H7 (cell line): ENCODE measurements around the gene RBM3. TPM values are rescaled to one million over a fixed set of nuclear protein-coding genes. Genes with fewer than 3 reads are reported as not detected.
"Not testable (repeated sequence)": the region's sequence is repeated elsewhere in the genome, so short reads cannot be mapped to it uniquely, and the experiment has no call there.

Source experiments
- DNase-seq: peaks from one replicate; pipeline ENCODE4 v3.0.0; 2012
- H3K27me3 ChIP-seq: 2 replicates; pipeline ENCODE4 v1.6.0; 2011; ENCODE audit warnings: mild to moderate bottlenecking, low read length; ENCODE audit not compliant: control insufficient read depth, insufficient read depth
- H3K36me3 ChIP-seq: replicated peaks from 2 replicates; pipeline ENCODE4 v1.5.1; 2011; ENCODE audit warnings: low read length; ENCODE audit not compliant: control insufficient read depth, insufficient read depth
- H3K4me3 ChIP-seq: 2 replicates; pipeline ENCODE4 v1.5.1; 2011; ENCODE audit warnings: low read depth, mild to moderate bottlenecking, control low read depth, low read length, moderate library complexity; ENCODE audit not compliant: insufficient read depth
- total RNA-seq: library from RNA; depleted of rRNA; stranded (reverse); fragments of >200 nt; shearing (Covaris generic); gene quantifications from 2 replicates; pipeline ENCODE4 v1.2.3, GENCODE V29; 2014; rRNA removed

Gene RBM3
- 112 and 116 TPM in 2 replicates for total RNA-seq

GRCh38 chrX:48574270-48575266 is at the start of gene RBM3:
TSS of gene RBM3 (plus strand) at chrX:48574484. CDS start at chrX:48575181, 697 bp downstream.
- Histone ChIP-seq H3K27me3 (no peaks in the 10 kb centered on the region), H3K4me3 (peak within 1 kb of the TSS; percentile 71), H3K36me3 (peaks cover 24% of the 10 kb centered on the region)
- peak; percentile 90 for DNase-seq

DNA sequence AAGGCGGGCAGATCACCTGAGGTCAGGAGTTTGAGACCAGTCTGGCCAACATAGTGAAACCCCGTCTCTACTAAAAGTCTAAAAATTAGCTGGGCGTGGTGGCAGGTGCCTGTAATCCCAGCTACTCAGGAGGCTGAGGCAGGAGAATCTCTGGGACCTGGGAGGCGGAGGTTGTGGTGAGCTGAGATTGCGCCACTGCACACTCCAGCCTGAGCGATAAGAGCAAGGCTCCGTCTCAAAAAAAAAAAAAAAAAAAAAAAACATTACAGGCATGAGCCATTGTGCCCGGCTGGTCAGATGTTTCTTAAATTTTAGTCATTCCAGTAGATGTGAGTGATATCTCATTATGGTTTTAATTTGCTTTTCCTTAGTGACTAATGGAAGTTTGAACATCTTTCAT is 48.4 kb upstream of the RBM3 start:
- H3K4me3 ChIP-seq, DNase-seq, H3K27me3 ChIP-seq: not testable (repeated sequence)
- H3K36me3 ChIP-seq = peaks cover 17% of the 10 kb centered on the region

DNA sequence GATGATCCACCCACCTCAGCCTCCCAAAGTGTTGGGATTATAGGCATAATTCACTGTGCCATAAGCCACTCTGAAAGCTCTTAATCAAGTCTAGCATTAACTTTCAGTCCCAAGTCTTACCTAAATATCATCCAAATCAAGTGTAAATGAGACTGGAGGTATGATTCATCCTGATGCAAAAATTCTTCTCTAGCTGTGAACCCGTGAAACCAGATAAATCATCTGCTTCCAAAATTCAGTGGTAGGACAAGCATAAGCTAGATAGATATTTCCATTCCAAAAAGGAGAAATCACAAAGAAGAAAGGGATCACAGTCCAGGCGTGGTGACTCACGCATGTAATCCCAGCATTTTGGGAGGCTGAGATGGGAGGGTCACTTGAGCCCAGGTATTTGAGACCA is 43.5 kb upstream of the RBM3 start:
- Histone ChIP-seq H3K4me3 (no peak overlapping the region), H3K36me3 (peaks cover 14% of the 10 kb centered on the region)
- DNase-seq = no peak

GRCh38 chrX:48531358-48531959 is 42.8 kb upstream of the RBM3 start:
- H3K36me3 ChIP-seq = peaks cover 13% of the 10 kb centered on the region
- DNase-seq = no peak
- no peak overlapping the region for H3K4me3 ChIP-seq
- H3K27me3 ChIP-seq = no peaks in the 10 kb centered on the region

More for the DNA sequence above, 43.5 kb upstream of the RBM3 start:
- no peaks in the 10 kb centered on the region for H3K27me3 ChIP-seq

DNA sequence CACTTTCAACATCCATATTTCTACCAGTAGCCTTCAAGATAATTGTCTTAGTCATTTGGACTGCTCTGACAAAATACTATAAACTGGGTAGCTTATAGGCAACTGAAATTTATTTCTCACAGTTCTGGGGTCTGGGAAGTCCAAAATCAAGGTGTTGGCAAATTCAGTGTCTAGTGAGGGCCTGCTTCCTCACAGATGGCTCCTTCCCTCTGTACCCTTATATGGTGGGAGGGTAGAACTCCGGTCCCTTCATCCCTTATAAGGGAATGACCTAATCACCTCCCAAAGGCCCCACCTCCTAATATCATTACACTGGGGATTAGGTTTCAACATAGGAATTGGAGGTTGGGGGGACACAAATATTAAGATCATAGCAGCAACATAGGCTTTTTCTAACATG is 42.1 kb upstream of the RBM3 start:
- peaks cover 6% of the 10 kb centered on the region for H3K36me3 ChIP-seq
- no peak for DNase-seq
- H3K27me3 ChIP-seq = no peaks in the 10 kb centered on the region
- H3K4me3 ChIP-seq = no peak overlapping the region

- H3K36me3 ChIP-seq = peaks cover 4% of the 10 kb centered on the region
- DNase-seq = no peak
- H3K27me3 ChIP-seq = no peaks in the 10 kb centered on the region
- no peak overlapping the region for H3K4me3 ChIP-seq
These were observed 41.1 kb upstream of the RBM3 start for GRCh38 chrX:48533165-48533564.

DNA sequence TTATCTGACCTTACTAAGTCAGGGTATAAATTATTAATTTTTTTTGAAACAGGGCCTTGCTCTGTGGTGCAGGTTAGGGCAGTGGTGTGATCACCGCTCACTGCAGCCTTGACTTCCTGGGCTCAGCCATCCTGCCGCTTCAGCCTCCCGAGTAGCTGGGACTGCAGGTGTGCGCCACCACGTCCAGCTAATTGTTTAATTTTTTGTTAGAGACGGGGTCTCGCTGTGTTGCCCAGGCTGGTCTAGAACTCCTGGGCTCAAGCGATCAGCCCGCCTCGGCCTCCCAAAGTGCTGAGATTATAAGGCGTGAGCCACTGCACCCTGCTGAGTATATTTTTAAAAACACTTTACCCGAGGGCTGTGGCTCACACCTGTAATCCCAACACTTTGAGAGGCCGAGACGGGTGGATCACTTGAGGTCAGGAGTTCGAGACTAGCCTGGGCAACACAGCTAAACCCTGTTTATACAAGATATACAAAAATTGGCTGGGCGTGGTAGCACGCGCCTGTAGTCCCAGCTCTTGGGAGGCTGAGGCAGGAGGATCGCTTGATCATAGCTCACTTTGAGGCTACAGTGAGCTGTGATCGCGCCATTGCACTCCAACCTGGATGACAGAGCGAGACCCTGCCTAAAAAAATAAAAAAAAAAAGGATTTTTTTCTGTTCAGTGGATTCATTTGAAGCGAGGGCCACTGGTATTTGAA is 35.5 kb upstream of the RBM3 start:
- Histone ChIP-seq H3K36me3 (no peaks in the 10 kb centered on the region), H3K4me3 (no peak overlapping the region), H3K27me3 (no peaks in the 10 kb centered on the region)
- no peak for DNase-seq

DNA sequence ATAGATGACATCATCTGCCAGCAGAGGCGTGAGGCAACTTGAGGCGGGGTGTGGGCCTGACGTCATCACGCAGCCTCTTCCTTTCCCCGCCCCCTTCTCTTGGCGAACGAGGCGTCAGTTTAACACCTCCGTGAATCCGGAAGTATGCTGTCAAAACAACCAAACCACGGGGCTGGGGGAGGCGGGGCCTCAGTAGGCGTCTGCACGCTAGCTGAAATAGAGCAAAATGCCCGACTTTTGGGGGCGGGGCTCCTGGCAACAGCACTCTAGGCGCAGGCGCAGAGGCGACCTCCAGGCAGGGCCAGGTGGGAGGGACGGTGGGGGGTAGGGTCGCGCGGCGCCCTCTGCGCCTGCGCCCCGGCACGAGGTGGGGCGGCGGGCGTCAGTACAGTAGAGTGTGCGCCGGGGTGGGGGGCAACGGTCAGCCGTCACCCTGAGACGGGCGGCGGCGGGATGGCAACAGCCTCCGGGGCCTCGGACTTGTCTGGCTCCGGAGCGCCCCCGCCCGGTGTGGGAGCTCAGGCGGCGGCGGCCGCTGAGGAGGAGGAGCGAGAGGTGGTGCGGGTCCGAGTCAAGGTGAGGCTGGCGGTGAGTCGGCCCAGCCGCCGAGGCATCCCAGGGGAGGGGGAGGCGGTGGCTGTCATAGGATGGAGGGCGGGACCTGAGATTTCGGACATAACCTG is 34.8 kb upstream of the RBM3 start, which contains the start of gene TBC1D25:
Gene TBC1D25 (plus strand): TSS at position 370 of the 683 bp plus-strand sequence. CDS start 84 bp downstream, at position 454.
- Histone ChIP-seq H3K36me3 (no peaks in the 10 kb centered on the region), H3K4me3 (peak within 1 kb of the TSS; percentile 62), H3K27me3 (no peaks in the 10 kb centered on the region)
- DNase-seq = peak; percentile 94

DNA sequence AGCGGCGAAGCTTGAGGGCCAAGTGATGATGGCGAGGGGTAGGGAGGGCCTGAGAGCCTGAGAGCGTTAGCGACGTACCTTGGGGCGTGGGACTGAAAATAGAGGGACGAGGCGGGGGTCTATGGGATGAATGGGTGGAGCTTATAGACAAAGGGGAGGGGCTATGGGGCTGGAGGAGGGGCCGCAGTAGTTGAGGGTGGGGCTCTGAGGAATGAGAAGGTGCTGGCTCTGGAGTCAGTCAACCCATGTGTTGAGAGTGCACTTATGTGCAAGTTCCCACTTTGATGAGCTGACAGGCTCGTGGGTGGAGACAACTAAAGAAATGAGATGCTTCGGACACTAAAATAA is 34.3 kb upstream of the RBM3 start:
- Histone ChIP-seq H3K27me3 (no peaks in the 10 kb centered on the region), H3K4me3 (peak overlapping the region; percentile 62), H3K36me3 (no peaks in the 10 kb centered on the region; the same call in 1 of the 2 replicates)
- DNase-seq = peak; percentile 82

DNA sequence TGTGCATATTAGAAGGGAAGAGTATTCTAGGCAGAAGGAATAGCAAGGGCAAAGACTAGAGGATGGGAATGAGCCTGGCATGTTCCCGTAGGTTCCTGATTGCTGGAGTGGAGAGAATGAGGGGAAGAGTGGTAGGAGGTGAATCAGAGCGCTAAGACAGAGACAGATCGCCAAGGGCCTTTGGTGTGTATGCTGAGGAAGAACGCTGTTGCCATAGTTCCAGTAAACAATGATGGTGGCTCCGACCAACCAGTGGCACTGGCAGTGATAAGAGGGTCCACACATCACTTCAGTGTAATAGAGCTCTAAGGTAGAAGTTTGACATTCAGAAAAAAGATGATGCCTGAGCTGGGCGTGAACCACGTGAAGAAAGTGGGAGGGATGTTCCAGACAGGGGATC is 33.8 kb upstream of the RBM3 start:
- Histone ChIP-seq H3K27me3 (no peaks in the 10 kb centered on the region), H3K36me3 (no peaks in the 10 kb centered on the region; the same call in 1 of the 2 replicates)

GRCh38 chrX:48541140-48541814 is 33.0 kb upstream of the RBM3 start:
- no peaks in the 10 kb centered on the region for H3K27me3 ChIP-seq
- no peaks in the 10 kb centered on the region; the same call in 1 of the 2 replicates for H3K36me3 ChIP-seq
- no peak overlapping the region for H3K4me3 ChIP-seq
- no peak for DNase-seq

More for the DNA sequence above, 33.8 kb upstream of the RBM3 start:
- DNase-seq = no peak
- no peak overlapping the region for H3K4me3 ChIP-seq

DNA sequence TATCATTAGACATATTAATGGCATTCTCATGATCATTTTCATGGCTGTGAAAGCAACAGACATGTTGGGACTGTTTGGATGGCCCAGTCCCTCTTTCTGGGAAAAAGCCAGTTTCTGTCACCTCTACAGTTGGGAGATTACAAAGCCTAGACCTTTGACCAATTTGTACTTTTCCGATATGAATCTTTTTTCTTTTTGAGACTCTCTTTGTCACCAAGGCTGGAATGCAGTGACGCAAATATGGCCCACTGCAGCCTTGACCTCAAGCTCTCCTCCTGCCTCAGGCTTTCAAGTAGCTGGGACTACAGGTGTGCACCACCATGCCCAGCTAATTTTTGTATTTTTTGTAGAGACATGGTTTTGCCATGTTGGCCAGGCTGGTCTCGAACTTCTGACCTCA is 25.4 kb upstream of the RBM3 start:
- no peak for DNase-seq
- no peaks in the 10 kb centered on the region for H3K27me3 ChIP-seq
- H3K4me3 ChIP-seq = no peak overlapping the region
- no peaks in the 10 kb centered on the region; the same call in 1 of the 2 replicates for H3K36me3 ChIP-seq

GRCh38 chrX:48555731-48556325 is 18.5 kb upstream of the RBM3 start:
- DNase-seq, H3K27me3 ChIP-seq, H3K36me3 ChIP-seq, H3K4me3 ChIP-seq: not testable (repeated sequence)
